GM12865 (cell line): Measurements from ENCODE around the gene MPRIP.

Experiments used
- DNase-seq: peaks from one replicate; pipeline ENCODE4 v3.0.0; 2010; ENCODE audit warnings: low read depth
- H3K4me3 ChIP-seq: 2 replicates; pipeline ENCODE4 v1.5.1; 2011; ENCODE audit warnings: mild to moderate bottlenecking, low read depth, low read length, control low read depth
- TF ChIP-seq, protein P1 (sequence below): IDR thresholded peaks from 2 replicates; pipeline ENCODE4 v1.5.1; 2011; ENCODE audit warnings: low read length, control low read depth, low read depth, inconsistent platforms; ENCODE audit not compliant: insufficient read depth; ENCODE audit errors: missing control alignments

Gene MPRIP

GRCh38 chr17:17087424-17088015 is 45.3 kb downstream of the MPRIP start:
- no peak for DNase-seq
- TF ChIP-seq, protein P1, sequence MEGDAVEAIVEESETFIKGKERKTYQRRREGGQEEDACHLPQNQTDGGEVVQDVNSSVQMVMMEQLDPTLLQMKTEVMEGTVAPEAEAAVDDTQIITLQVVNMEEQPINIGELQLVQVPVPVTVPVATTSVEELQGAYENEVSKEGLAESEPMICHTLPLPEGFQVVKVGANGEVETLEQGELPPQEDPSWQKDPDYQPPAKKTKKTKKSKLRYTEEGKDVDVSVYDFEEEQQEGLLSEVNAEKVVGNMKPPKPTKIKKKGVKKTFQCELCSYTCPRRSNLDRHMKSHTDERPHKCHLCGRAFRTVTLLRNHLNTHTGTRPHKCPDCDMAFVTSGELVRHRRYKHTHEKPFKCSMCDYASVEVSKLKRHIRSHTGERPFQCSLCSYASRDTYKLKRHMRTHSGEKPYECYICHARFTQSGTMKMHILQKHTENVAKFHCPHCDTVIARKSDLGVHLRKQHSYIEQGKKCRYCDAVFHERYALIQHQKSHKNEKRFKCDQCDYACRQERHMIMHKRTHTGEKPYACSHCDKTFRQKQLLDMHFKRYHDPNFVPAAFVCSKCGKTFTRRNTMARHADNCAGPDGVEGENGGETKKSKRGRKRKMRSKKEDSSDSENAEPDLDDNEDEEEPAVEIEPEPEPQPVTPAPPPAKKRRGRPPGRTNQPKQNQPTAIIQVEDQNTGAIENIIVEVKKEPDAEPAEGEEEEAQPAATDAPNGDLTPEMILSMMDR = no peak
- no peak overlapping the region for H3K4me3 ChIP-seq

GRCh38 chr17:17088086-17088485 is 45.8 kb downstream of the MPRIP start:
- no peak for DNase-seq
- H3K4me3 ChIP-seq = no peak overlapping the region
- TF ChIP-seq, protein P1 = no peak

DNA sequence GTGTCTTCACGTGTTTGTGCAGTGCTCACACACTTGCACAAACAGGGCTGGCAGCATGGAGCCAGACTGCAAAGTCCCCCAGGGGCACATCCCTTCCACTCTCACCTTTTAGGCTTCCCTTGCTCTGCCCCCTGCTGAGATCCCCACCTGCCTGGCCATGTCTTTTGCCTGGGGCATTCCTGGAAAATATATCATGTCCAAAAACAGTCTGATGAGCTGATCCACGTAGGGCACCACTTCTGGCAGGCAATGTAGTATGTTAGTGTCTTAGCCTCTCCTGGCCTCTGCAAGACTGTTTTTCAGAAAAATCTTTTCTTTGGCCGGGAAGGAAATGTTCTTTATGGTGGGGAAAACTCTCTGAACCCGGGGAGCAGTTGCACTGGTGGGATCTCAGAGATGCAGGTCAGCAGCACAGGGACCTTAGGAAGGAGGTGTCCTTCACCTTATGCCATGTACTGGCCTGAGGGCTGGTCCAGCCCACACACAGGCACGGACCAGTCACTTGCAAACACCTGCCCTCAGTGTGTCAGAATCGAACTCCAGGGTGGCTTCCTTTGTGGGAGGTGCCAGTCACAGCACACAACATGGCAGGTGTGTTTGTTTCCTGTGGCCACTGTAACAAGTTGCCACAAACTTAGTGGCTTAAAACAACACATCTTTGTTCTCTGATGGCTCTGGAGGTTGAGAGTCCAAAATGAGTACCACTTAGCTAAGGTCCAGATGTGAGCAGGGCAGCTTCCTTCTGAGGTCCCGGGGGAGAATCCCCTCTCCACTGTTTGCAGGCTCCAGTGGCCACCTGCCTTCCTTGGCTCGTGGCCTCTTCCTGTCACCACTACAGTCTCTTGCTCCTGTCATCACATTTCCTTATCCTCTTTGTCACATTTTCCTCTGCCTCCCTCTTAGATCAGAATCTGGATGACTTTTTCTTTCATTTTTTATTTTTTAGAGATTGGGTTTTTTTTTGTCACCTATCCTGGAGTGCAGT is 46.6 kb downstream of the MPRIP start:
- TF ChIP-seq, protein P1 = no peak
- H3K4me3 ChIP-seq = no peak overlapping the region
- DNase-seq = peak; percentile 22

DNA sequence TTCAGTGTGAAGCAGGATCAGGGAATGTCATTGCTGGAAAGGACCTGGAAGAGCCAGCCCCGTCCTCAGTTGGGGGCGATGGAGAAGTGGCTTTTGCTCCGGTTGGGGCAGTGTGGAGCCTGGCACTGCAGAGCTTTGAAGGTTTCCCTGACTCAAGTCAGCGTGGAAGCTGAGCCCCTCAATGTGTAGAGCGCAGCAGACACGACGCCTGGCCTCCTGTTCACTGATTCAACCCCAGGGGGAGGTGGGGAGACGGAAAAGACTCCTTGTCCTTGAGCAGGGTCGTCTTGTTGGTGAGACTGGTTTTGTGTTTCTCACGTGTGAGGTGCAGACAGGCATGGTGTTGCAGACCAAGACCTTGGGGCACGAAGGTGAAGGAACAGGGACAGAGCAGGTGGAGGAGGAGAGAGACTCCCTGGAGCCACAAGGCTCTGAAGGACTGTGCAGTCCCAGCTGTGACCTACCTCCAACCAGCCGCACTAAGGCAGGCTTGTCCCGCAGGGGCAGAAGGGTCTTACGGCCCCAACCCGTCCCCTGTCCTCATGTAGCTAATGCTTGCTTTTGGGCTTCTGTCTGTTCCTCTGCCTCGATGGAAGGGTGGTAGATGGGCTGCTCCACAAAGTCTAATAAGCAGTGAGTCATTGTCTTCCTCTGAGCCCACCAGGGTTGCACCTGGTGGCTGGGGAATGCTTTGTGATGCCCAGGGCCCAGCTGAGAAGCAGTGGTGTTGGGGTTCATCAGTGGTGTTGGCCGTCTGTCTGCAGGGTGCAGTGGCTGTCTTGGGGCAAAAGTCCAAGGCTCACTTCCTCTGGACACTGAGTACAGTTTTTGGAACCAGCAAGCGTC is 47.8 kb downstream of the MPRIP start:
- no peak for DNase-seq
- TF ChIP-seq, protein P1 = no peak
- no peak overlapping the region for H3K4me3 ChIP-seq

- DNase-seq = no peak
- TF ChIP-seq, protein P1 = no peak
These were observed 48.4 kb downstream of the MPRIP start for GRCh38 chr17:17090642-17091103.

DNA sequence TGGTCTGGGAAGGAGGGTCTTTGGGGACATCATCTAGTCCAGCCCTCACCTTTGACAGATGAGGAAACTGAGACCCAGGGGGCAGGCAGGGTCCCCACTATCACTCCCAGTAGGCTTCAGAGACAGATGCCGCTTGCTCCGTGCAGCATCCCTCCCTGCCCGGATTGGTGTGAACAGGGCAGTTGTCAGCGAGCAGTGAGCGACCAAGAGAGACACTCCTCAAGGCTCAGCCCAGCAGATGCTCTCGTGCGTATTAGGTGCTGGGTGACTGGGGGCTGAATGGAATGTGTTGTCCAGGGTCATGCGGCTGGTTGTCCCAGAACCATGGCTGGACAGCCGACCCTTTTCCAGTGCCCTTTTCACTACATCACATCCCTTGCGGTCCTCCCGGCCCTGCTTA is 49.0 kb downstream of the MPRIP start:
- no peak for DNase-seq
- no peak overlapping the region for H3K4me3 ChIP-seq
- TF ChIP-seq, protein P1 = no peak

More at GRCh38 chr17:17090642-17091103, 48.4 kb downstream of the MPRIP start:
- no peak overlapping the region for H3K4me3 ChIP-seq
